ENCODE data around the gene PHF21A.

DNA sequence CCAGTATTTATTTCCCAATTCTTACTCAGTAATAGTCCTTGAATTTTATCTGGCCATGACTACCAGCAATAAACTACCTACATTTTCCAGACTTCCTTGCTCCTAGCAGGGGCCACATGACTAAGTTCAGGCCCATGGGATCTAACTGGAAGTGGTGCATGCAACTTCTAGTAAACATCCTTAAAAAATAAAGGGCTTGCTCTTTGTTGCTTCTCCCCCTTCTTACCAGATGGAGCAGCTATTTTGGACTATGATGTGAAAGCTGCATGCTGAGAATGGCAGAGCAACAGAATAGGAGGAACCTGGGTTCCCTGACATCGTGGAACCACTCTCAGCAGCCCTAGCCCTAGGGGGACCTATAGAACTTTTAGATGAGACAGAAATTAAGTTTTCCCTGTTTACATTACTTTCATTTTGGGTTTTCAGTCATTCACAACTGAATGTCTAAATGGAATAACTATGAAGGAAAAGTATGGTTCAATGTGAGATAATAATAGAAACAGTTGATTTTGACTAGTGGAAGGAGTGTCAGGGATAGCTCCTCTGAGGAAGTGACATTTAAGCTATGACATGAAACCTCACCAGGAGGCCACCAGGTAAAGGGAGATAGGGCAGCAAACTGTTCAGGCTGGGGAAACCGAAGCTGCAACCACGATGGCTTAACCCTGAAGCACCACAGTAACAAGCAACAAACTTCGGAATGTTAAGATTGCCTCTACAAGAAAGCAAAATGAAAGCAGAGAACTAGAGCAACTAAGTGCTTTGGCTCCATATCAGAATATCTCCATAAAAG is 48.9 kb downstream of the PHF21A start:
- TF ChIP-seq MXD4 (CRISPR knock-in tag; IDR thresholded peaks at IDR 0.05; ENCODE audit: borderline replicate concordance) = no peak
- TF ChIP-seq, protein P1, sequence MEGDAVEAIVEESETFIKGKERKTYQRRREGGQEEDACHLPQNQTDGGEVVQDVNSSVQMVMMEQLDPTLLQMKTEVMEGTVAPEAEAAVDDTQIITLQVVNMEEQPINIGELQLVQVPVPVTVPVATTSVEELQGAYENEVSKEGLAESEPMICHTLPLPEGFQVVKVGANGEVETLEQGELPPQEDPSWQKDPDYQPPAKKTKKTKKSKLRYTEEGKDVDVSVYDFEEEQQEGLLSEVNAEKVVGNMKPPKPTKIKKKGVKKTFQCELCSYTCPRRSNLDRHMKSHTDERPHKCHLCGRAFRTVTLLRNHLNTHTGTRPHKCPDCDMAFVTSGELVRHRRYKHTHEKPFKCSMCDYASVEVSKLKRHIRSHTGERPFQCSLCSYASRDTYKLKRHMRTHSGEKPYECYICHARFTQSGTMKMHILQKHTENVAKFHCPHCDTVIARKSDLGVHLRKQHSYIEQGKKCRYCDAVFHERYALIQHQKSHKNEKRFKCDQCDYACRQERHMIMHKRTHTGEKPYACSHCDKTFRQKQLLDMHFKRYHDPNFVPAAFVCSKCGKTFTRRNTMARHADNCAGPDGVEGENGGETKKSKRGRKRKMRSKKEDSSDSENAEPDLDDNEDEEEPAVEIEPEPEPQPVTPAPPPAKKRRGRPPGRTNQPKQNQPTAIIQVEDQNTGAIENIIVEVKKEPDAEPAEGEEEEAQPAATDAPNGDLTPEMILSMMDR (IDR thresholded peaks at IDR 0.05) = no peak

All from WTC11 (cell line).